ENCODE measurements around the gene MORN1. TPM values are rescaled to one million over a fixed set of nuclear protein-coding genes. Genes with fewer than 3 reads are reported as not detected.

MORN1 gene
- polyA plus RNA-seq, 1 of the 3 experiments (the other 2 are of a cell fraction): 16.3 TPM

- TF ChIP-seq REST (IDR thresholded peaks at IDR 0.05; ENCODE audit: low read depth, low read length) (no peak), CHD2 (IDR thresholded peaks at IDR 0.05; ENCODE audit: low read length, partially characterized antibody) (no peak), RAD21 (IDR thresholded peaks at IDR 0.05; ENCODE audit: low read length) (no peak), NRF1 (IDR thresholded peaks at IDR 0.05; ENCODE audit: low read depth, low read length) (no peak), RXRA (IDR thresholded peaks at IDR 0.05; ENCODE audit: borderline replicate concordance, low read depth) (no peak)
These were observed 1.7 kb downstream of the MORN1 start (continued) for GRCh38 chr1:2389644-2390043.

- CTCF ChIA-PET: interaction anchor here (0.6 to 7.8 kb wide), 4 partner anchors 183 to 213 kb away, joined by 3 to 64 read pairs (median 3); partner anchors contain the start of gene FAAP20
- WGBS (ENCODE audit: low lambda C conversion rate): 96% methylated on average over 32 of the region's 32 CpGs
These were observed 3.1 kb downstream of the MORN1 start for GRCh38 chr1:2388004-2388913.

DNA sequence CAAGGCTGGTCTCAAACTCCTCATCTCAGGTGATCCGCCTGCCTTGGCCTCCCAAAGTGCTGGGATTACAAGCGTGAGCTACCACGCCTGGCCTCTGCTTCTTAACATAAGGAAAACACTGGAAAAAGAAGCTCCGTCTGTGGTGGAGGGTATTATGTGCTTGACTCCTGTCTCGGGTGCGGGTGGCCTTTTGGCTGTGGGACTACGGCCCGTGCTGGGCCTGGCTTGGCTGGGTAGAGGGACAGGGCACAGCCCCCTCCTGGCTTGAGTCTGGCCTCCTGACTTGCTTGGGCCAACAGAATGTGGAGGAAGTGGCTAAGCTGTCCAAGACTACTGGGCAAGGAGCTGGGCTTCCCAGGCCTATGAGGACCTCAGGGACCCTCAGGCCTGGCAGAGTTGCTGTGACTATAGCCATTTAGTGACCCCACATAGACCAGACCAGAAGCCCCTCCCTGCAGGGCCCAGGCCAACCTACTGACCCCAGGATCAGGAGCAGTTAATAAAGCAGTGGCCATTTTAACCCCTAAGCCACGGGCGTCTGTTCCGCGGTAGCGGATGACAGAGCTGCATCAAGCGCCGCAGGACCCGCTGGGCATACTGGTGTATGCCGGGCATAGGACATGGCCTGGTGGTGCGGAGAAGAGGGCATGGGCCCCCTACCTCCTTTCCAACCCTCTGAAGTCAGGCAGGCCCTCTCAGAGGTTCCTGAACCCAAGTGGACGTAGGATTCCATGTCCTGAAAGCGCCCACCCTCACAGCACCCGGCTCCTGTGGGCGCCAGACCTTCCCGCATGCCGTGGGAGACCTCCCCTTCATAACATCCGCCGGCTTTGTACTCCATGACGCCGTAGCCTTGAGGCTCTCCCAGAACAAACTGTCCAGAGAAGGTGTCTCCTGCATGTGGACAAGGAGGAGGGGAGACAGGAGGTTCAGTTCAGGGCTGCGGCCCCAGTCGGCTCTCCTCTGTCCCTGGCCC lies 4.4 kb downstream of the MORN1 start:
- Histone ChIP-seq H3K36me3 (replicated peaks in 1 of 2; ENCODE audit: control insufficient read depth in 1 of 2, insufficient read depth in 2 of 2, low read length in 1 of 2) (peaks cover 0 to 16% of the 10 kb centered on the region in 2 experiments), H3K27ac (ENCODE audit: low read depth in 2 of 2, low read length in 1 of 2) (no peak overlapping the region), H3K79me2 (ENCODE audit: insufficient read depth) (peaks cover 20% of the 10 kb centered on the region; the same call in 1 of the 2 replicates), H3K9me2 (no peaks in the 10 kb centered on the region), H3K27me3 (ENCODE audit: insufficient read depth) (no peaks in the 10 kb centered on the region), H3K4me1 (ENCODE audit: control insufficient read depth in 1 of 2, insufficient read depth in 2 of 2, low read depth in 1 of 2, low read length in 1 of 2) (peaks cover 0 to 7% of the 10 kb centered on the region in 2 experiments; a peak in 1 of 4 replicates), H2AFZ (ENCODE audit: low read depth) (no peak overlapping the region), H3F3A (replicated peaks; ENCODE audit: insufficient read depth) (no peaks in the 10 kb centered on the region), H3K9ac (no peak overlapping the region), H3K4me2 (no peak overlapping the region), H3K9me3 (no peaks in the 10 kb centered on the region), H4K20me1 (ENCODE audit: insufficient read depth) (no peaks in the 10 kb centered on the region), H3K4me3 (ENCODE audit: low read depth in 2 of 2, low read length in 1 of 2) (no peak overlapping the region)
- POLR2A ChIA-PET: no interaction called here
- 98% methylated on average over 13 of the region's 30 CpGs for WGBS (ENCODE audit: low lambda C conversion rate)
- CTCF ChIA-PET: interaction anchor here (0.6 to 7.8 kb wide), 3 partner anchors 9 to 191 kb away, joined by 3 to 64 read pairs (median 3); partner anchors contain the start of gene FAAP20
- no peak for DNase-seq
- no peak for TF ChIP-seq NFIC (IDR thresholded peaks at IDR 0.05; ENCODE audit: borderline replicate concordance)
- no peak for TF ChIP-seq NRF1 (IDR thresholded peaks at IDR 0.05; ENCODE audit: low read depth, low read length)
- TF ChIP-seq TAF1 (IDR thresholded peaks at IDR 0.05; ENCODE audit: borderline replicate concordance, low read depth, low read length): no peak
- TF ChIP-seq RXRA (IDR thresholded peaks at IDR 0.05; ENCODE audit: borderline replicate concordance, low read depth): no peak
- TF ChIP-seq, protein P1, sequence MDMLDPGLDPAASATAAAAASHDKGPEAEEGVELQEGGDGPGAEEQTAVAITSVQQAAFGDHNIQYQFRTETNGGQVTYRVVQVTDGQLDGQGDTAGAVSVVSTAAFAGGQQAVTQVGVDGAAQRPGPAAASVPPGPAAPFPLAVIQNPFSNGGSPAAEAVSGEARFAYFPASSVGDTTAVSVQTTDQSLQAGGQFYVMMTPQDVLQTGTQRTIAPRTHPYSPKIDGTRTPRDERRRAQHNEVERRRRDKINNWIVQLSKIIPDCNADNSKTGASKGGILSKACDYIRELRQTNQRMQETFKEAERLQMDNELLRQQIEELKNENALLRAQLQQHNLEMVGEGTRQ (IDR thresholded peaks at IDR 0.05; ENCODE audit: borderline replicate concordance, low read depth, low read length): no peak
- no peak for TF ChIP-seq CHD2 (IDR thresholded peaks at IDR 0.05; ENCODE audit: low read length, partially characterized antibody)
- TF ChIP-seq PBX3 (IDR thresholded peaks at IDR 0.05): no peak
- no peak for TF ChIP-seq SIN3A (IDR thresholded peaks at IDR 0.05; ENCODE audit: borderline replicate concordance, low read depth, low read length)
- TF ChIP-seq GATA2 (CRISPR knock-in tag; IDR thresholded peaks at IDR 0.05): no peak
- TF ChIP-seq FOXJ3 (CRISPR knock-in tag; IDR thresholded peaks at IDR 0.05): no peak
- TF ChIP-seq EP300 (IDR thresholded peaks at IDR 0.05; ENCODE audit: borderline replicate concordance in 1 of 2, low read depth in 1 of 2, low read length in 1 of 2): no peak
- TF ChIP-seq SMC3 (IDR thresholded peaks at IDR 0.05; ENCODE audit: low read depth, low read length): no peak

More at GRCh38 chr1:2388004-2388913, 3.1 kb downstream of the MORN1 start:
- Histone ChIP-seq H3K4me1 (ENCODE audit: control insufficient read depth in 1 of 2, insufficient read depth in 2 of 2, low read depth in 1 of 2, low read length in 1 of 2) (peaks cover 0 to 16% of the 10 kb centered on the region in 2 experiments; a peak in 2 of 4 replicates), H3K27ac (ENCODE audit: low read depth in 2 of 2, low read length in 1 of 2) (no peak overlapping the region), H3K4me3 (ENCODE audit: low read depth in 2 of 2, low read length in 1 of 2) (no peak overlapping the region), H3K9me3 (no peaks in the 10 kb centered on the region), H3K4me2 (no peak overlapping the region), H3K27me3 (ENCODE audit: insufficient read depth) (no peaks in the 10 kb centered on the region), H3K9ac (no peak overlapping the region), H3K79me2 (ENCODE audit: insufficient read depth) (peaks cover 33% of the 10 kb centered on the region), H4K20me1 (ENCODE audit: insufficient read depth) (peaks cover 8% of the 10 kb centered on the region), H2AFZ (ENCODE audit: low read depth) (no peak overlapping the region), H3K9me2 (no peaks in the 10 kb centered on the region), H3K36me3 (replicated peaks in 1 of 2; ENCODE audit: control insufficient read depth in 1 of 2, insufficient read depth in 2 of 2, low read length in 1 of 2) (peaks cover 0 to 20% of the 10 kb centered on the region in 2 experiments), H3F3A (replicated peaks; ENCODE audit: insufficient read depth) (no peaks in the 10 kb centered on the region)
- no peak for TF ChIP-seq GATA2 (CRISPR knock-in tag; IDR thresholded peaks at IDR 0.05)
- no peak for DNase-seq
- POLR2A ChIA-PET: no interaction called here

All from SK-N-SH (cell line).